GM19239 (cell line): Measurements from ENCODE around the gene STAB1.

ENCODE experiments used
- DNase-seq: peaks from one replicate; pipeline ENCODE4 v3.0.0; 2011; ENCODE audit warnings: low spot score; ENCODE audit not compliant: insufficient read length
- FAIRE-seq: peaks from 2 replicates; lab custom pipeline; 2011; peaks lifted over from hg19 to GRCh38; lab: Jason Lieb, UNC

Gene STAB1

DNA sequence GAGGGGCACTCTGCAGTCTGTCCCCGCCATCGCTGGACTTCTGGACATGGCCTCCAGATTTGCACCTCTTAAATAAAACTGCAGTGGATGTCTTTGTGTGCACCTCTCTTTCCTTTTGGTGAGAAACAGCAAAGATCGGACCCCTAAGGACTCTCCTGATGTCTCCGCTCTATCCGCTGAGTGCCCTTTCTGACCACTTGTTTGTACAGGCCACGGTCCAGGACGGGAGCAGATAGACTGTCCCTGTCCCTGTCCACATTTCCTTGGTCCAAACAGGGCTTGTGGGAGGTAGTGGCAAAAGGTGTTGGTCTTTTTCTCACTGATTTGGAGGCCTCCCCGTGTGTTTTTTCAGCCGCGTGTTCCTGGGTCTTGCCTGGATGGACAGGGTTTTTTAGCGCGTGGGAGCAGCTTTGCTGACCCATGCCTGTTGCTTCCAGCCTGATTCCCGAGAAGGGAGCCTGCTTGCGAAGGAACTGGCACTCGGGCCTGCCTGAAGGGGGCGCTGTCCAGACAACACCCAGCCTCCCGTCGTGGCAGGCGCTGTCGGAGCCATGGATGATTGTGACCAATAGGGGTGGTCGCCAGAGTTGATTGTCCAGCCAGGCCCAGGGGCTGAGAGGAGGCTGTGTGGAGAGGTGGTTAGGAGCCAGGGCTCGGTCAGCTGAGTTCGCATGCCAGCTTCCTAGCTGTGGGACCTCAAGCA lies 13.2 kb upstream of the STAB1 start:
- FAIRE-seq = no peak
- no peak for DNase-seq

DNA sequence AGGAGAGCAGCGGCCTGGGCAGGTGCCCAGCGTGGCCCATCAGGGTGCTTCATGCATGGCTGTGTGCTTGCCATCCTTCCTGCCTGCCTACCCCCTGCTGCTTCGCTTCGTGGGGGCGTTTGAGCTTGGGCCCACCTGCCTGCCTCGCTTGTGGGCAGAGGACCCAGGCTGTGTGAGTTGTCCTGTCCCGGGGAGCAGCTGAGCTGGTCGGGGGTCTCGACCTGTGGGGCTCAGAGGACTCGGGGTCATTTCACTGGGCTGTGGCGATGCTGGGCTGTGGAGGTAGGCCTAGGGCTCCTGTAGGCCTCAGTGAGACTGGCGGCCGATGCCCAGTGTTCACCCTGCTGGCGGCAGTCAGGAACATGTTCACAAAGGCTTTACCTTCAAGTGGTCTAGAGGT lies 12.1 kb upstream of the STAB1 start:
- FAIRE-seq (no peak), DNase-seq (no peak)

DNA sequence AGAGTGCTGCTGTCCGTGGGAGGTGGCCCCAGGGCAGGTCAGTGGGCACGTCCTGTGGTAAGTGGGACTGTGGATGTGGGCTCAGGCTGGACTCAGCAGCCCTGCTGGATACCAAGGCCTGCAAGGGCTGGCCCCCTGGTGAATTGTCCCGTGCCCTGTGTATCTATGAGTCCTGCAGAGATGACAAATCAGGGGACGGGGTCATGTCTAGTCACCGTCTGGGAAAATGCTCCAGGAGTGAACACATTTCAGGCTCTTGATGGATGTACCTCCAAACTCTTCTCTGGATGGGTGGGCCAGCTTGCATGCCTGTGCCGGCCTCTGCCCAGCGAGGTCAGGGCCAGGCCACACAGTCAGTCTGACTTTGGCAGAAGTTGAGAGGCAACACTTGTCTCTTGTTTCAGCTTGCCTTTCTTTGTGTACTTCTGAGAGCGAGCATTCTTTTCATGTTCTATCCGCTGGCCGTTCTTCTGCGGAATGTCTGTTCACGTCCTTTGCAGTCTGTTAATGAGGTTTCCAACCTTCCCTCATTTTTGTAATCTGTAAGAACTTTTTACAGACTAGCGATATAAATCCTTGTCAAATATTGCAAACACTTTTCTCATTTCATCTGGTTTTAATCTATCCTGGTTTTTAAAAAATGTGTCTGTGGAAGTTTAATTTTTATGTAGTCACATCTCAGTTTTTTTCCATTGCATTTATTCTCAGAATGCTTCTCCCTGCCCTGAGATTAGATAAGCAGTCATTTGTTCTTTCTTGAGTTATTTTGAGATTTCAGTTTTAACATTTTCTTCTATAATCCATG lies 11.4 kb upstream of the STAB1 start:
- no peak for FAIRE-seq
- DNase-seq = no peak

DNA sequence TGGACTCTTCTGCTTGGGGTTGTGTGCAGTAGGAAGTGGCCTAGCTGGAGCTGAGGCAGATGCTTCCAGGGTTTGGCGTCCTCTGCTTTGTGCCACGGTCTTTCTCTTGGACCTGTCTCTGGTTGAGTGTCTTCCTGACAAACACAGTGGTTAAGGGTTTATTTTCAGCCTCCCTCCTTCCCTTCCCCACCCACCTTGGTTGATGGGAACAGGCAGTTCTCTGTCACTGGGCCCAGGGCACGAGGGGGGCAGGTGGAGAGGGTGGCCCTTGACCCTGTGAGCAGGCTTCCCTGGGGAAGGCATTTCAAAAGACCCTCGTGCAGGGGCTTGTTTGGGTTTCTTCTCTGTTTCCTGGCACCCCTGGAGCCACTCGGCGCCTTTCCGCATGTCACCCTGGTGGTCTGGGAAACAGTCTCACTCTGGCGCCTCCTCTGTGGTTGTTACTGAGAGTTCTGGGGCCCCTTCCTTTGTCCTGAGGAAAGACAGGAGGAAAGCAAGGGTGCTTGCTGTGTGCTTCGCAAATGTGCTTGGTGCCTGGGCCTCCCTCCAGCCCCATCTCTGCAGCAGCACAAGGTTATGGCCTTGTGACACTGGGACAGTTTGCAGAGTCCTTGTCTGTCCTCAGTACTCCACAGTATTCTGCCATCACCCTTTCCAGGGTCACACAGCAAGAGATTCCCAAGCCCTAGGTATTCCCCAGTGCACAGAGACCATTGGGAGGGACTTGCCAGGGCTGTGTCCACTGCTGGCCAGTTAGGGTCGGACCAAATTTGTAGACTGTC lies 10.3 kb upstream of the STAB1 start:
- DNase-seq (no peak), FAIRE-seq (no peak)

DNA sequence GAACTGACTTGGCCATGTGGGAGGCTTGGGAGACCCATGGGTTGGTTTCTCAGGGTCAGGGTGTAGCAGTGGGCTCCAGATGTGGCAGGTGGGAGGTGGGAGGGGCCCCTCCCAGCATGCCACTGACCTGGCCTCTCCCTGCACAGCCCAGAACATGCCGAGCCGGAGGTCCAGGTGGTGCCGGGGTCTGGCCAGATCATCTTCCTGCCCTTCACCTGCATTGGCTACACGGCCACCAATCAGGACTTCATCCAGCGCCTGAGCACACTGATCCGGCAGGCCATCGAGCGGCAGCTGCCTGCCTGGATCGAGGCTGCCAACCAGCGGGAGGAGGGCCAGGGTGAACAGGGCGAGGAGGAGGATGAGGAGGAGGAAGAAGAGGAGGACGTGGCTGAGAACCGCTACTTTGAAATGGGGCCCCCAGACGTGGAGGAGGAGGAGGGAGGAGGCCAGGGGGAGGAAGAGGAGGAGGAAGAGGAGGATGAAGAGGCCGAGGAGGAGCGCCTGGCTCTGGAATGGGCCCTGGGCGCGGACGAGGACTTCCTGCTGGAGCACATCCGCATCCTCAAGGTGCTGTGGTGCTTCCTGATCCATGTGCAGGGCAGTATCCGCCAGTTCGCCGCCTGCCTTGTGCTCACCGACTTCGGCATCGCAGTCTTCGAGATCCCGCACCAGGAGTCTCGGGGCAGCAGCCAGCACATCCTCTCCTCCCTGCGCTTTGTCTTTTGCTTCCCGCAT lies 7.9 kb upstream of the STAB1 start:
- FAIRE-seq (no peak), DNase-seq (no peak)

DNA sequence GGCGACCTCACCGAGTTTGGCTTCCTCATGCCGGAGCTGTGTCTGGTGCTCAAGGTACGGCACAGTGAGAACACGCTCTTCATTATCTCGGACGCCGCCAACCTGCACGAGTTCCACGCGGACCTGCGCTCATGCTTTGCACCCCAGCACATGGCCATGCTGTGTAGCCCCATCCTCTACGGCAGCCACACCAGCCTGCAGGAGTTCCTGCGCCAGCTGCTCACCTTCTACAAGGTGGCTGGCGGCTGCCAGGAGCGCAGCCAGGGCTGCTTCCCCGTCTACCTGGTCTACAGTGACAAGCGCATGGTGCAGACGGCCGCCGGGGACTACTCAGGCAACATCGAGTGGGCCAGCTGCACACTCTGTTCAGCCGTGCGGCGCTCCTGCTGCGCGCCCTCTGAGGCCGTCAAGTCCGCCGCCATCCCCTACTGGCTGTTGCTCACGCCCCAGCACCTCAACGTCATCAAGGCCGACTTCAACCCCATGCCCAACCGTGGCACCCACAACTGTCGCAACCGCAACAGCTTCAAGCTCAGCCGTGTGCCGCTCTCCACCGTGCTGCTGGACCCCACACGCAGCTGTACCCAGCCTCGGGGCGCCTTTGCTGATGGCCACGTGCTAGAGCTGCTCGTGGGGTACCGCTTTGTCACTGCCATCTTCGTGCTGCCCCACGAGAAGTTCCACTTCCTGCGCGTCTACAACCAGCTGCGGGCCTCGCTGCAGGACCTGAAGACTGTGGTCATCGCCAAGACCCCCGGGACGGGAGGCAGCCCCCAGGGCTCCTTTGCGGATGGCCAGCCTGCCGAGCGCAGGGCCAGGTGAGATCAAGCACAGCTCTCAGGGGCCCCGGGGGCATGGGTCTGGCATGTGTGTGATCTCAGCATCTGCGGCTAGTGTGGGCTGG lies 7.1 kb upstream of the STAB1 start:
- FAIRE-seq = no peak
- no peak for DNase-seq

DNA sequence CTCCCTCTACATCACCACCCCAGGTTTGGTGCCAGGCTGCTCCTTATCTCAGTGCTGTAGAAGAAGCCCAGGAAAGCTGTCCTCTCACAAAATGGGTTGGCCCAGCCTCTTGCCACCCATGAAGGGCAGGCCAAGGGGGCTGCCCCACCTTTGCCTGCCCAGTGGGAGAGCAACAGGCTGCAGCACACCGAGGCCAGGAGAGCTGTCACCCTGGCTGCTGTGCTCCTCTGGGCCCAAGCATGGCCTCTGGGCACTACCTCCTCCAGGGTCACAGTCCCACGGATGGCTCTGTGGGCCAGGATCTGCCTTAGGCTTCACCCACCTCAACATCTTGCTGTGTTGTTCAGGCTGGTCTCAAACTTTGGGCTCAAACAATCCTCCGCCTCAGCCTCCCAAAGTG lies 6.4 kb upstream of the STAB1 start:
- FAIRE-seq = no peak
- DNase-seq = no peak

DNA sequence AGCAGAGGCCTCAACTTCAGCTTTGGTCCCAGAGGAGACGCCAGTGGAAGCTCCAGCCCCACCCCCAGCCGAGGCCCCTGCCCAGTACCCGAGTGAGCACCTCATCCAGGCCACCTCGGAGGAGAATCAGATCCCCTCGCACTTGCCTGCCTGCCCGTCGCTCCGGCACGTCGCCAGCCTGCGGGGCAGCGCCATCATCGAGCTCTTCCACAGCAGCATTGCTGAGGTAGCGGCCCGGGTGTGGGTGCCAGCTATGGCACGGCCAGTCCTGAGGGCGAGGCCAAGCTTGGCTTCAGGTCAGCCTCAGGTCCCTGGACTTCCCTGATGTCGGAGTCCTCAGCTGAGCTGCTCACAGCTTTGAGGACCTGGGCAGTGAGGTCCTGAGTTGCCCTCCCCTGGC lies 5.7 kb upstream of the STAB1 start:
- no peak for DNase-seq
- no peak for FAIRE-seq

DNA sequence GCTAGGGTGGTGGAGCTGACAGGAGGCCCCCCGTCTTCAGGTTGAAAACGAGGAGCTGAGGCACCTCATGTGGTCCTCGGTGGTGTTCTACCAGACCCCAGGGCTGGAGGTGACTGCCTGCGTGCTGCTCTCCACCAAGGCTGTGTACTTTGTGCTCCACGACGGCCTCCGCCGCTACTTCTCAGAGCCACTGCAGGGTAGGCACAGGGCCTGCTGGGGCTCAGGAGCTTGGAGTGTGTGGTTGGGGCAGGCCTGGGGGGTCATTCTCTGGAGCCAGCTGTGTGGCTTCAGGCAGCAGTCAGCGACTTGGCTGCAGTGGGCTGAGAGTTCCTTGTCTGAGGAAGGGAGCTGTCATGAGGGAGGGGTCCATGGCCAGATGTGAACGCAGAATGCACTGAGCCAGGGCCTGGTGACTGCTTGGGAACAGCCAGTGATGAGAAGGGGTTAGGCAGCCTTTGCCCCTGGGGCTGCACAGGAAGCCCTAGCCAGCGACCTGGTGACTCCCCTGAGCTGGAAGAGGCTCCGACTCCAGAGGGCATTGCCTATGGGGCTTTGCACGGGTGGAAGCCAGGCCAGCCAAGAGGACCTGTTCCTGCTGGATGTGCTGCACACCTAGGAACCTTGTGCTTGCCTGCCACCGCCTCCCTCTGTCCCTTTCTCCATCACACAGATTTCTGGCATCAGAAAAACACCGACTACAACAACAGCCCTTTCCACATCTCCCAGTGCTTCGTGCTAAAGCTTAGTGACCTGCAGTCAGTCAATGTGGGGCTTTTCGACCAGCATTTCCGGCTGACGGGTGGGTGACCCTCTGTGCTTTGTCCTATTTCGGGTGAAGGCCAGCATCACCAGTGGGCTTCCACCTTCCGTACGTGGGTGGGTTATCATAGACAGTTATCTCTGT lies 4.9 kb upstream of the STAB1 start:
- FAIRE-seq (no peak), DNase-seq (no peak)

DNA sequence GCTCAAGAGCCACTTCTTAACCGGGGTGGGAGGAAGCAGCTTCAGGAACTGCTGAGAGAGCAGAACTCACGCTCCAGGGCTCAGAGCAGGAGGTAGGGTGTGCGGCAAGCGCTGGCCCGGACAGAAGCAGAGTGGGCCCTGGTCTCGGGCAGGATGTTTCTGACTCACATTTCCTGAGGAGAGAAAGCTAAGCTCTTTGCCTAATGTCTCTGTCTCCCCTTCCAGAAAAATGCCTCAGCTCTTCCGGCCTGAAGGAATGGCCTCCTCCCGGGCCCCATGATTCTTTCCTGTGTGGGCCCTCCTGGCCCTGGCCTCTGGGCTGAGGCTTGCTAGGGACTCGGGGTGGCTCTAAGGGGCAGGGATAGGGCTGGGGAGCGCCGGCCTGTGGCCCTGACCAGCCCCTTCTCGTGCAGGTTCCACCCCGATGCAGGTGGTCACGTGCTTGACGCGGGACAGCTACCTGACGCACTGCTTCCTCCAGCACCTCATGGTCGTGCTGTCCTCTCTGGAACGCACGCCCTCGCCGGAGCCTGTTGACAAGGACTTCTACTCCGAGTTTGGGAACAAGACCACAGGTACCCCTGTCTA lies 4.1 kb upstream of the STAB1 start:
- FAIRE-seq = no peak
- DNase-seq = no peak

DNA sequence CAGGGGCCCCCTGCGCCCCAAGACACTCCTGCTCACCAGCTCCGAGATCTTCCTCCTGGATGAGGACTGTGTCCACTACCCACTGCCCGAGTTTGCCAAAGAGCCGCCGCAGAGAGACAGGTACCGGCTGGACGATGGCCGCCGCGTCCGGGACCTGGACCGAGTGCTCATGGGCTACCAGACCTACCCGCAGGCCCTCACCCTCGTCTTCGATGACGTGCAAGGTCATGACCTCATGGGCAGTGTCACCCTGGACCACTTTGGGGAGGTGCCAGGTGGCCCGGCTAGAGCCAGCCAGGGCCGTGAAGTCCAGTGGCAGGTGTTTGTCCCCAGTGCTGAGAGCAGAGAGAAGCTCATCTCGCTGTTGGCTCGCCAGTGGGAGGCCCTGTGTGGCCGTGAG lies 3.1 kb upstream of the STAB1 start:
- DNase-seq = no peak
- FAIRE-seq = no peak

DNA sequence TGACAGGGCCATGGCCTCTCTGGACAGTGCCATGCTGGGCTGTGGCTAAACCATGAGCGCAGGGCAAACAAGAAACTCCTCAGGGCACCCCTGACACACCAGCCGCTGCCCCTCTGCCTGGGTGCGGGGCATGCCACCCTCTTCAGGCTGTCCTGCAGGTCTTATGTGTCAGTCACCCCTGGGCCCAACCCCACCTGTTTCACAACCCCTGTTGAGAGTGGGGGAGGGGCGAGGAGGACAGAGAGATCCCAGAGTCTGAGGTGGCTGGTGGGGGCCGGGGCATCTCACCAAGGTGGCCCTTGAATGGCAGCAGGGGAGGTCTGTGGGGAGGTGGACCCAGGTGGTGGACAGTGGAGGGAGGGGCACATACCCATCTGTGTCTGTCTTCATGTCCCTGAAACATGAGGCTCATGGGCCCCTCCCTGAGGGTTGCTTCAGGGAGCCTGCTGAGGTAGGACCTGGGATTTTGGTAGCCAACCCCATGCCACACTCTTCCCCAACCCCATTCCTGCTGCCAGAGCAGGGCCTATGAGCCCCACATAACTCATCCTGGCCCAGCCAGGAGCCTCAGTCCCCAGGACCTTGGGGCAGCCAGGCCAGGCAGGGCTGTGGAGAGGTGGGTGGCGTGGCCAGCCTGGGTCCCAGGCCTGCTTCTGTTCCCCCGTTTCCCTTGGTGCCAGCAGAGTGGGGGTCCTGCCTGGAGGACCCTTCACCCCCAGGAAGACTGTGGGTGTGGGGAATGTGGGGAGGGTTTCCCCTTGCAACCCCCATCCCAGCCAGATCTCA lies 1.7 kb upstream of the STAB1 start:
- FAIRE-seq (no peak), DNase-seq (no peak)

DNA sequence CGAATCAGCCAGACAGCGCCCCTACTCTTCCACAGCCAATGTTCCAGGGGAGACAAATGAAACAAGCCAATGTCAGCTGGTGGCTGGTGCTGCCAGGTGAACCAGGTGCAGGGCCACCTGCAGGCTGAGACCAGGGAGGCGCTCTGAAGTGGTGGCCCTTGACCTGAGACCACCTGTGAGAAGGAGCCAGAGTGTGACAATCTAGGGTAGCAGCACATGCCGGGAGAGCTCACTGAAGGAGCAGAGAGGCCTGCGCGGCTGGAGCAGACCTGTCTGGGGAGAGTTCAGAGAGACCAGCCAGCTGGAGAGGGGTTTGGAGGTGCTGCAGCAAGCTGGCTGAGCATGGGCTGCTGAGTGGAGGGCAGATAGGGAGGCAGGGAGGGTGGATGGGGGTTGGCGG lies 693 bp upstream of the STAB1 start:
- no peak for FAIRE-seq

DNA sequence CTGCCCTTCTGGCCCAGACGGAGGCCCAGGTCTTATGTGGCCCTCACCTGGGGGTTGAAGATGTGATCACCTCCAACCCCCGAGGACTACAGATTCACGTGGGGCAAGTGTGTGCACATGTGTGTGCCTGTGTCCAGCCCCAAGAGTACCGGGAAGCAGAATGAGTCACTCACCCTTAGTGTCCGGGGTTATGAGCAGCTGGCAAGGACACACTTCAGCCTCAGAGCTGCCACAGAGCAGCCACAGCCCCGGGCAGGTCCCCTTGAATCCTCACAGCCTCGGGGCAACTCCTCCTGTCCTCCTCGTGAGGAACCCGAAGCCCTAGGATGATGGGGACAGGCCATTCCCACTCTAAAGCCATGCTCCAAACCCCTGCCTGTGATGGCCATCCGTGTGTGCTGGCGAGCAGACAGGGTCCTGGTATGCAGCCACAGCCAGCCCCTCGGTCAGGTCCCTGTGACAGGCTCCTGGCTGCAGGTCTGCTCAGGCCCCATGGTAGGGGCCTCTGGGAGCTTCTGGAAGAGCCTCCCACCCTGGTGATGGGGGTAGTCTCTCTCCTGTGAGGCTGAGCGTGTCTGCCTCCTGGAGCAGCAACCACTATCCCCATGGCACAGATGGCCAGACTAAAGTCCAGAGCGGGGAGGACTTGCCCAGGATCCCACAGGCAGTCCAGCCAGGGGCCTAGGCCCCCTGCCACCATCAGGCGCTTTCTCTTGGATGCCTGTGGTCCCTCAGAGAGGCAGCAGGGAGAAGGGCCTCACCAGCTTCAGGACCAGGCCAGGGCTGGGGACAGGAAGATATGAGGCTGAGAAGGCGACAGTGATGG lies 852 bp downstream of the STAB1 start:
- DNase-seq = no peak
- FAIRE-seq = no peak

More for the DNA sequence above, 693 bp upstream of the STAB1 start:
- DNase-seq = no peak

DNA sequence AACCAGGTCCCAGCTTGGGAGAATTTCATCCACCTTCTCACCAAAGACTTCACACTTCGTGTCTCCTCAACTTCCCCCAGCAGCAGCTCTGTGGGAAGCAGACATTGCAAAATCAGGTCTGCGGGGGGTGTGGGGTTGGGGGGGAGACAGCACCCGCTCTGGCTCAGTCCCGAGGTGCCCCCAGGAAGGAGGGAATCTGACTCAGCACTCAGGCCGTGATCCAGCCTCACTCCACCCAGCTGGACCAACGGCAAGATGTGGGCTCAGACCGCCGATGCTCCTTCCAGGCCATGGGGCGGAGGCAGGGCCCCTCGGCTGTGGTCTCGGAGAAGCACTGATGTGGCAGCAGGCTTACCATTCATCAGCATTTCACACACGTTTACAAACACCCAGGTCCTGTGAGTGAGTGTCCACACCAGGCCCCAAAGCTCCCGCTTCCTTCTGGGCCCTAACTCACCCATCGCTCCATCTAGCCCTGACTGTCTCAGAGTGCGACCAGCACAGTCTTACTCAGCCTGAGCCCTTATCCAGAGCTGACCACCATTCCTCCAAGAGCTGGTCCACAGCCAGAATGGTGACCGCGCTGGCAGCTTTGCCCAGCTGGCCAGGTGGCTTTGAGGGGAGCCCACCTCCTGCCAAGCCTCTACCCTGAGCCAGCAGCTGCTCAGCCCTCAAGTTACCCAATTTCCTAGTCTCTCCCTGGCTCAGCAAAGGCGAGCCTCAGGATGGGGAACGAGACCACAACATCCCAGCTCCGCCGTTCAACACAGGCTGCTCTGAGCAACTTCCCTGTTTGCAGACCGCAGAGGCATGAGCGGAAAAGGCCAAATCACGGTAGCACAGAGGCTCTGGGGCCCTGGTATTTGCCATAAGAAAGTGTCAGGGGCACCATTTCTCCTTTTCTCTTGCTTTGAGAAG lies 3.3 kb downstream of the STAB1 start:
- FAIRE-seq = no peak
- no peak for DNase-seq
